ENCODE results near the gene PROKR2. TPM values are rescaled to one million over a fixed set of nuclear protein-coding genes. Genes with fewer than 3 reads are reported as not detected.

Gene PROKR2
- total RNA-seq, 1 donor from 2014 or later = 0.86 TPM

DNA sequence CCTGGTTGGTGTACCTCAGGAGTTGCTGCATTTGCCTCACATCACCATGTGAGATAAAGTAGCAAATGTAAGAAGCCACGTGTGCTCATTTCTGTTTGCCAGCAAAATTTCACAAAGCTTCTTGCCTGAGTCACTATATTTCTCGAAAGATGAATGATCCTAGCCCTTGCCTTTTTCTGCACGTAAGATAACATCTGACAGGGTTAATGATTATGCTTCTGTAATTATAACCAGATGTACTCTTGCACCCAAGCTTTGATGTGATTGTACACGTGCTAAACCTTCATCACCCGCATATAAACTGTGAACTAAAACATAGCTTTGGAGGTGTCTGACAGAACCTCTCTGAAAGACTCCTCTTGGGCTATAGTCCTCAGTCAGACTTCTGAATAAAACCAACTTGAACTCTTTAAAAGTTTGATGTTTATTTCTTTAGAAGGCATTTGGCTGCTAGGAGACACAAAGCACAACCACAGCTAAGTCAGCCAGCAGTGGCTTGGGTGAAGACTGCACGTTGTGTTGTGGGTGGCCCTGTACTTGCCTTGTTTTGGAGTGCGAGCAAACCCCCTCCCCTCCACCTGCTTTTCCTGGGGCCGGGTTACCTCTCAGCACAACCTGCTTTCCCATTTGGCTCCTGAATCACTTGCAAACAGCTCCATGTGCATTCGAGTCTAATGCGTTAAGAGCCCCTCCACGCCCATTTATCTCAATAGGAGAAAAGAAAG lies 19.3 kb downstream of the PROKR2 start:
- Mint-ChIP-seq H3K27ac (ENCODE audit: unreplicated experiment) (no peak overlapping the region), H3K36me3 (ENCODE audit: unreplicated experiment) (peaks cover 2% of the 10 kb centered on the region), H3K4me3 (ENCODE audit: unreplicated experiment) (no peak overlapping the region), H3K27me3 (ENCODE audit: unreplicated experiment) (peaks cover 2% of the 10 kb centered on the region), H3K4me1 (ENCODE audit: low read depth, unreplicated experiment) (no peaks in the 10 kb centered on the region), H3K9me3 (ENCODE audit: unreplicated experiment) (peaks cover under 1% of the 10 kb centered on the region)
- DNase-seq = no peak
- TF ChIP-seq, protein P1, sequence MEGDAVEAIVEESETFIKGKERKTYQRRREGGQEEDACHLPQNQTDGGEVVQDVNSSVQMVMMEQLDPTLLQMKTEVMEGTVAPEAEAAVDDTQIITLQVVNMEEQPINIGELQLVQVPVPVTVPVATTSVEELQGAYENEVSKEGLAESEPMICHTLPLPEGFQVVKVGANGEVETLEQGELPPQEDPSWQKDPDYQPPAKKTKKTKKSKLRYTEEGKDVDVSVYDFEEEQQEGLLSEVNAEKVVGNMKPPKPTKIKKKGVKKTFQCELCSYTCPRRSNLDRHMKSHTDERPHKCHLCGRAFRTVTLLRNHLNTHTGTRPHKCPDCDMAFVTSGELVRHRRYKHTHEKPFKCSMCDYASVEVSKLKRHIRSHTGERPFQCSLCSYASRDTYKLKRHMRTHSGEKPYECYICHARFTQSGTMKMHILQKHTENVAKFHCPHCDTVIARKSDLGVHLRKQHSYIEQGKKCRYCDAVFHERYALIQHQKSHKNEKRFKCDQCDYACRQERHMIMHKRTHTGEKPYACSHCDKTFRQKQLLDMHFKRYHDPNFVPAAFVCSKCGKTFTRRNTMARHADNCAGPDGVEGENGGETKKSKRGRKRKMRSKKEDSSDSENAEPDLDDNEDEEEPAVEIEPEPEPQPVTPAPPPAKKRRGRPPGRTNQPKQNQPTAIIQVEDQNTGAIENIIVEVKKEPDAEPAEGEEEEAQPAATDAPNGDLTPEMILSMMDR (IDR thresholded peaks at IDR 0.05; ENCODE audit: partially characterized antibody, unreplicated experiment) = no peak

DNA sequence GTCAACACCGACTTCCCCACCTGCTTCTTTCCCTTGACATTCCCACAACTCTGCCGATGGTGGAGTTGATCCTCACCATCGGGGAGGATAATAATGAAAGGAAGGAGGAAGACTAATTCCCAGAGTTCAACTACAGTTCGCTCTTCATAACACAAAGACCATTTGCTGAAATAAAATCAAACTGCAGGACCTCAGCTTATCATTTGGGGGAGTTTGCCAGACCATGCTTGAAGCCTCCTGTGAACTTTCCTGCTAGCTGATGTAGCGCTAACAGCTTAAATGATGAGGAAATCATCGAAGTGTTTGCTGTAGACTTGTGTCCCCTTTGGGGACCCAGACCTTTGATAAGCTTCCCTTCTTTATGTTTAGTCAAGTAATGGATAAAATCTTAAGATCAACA lies 26.2 kb downstream of the PROKR2 start:
- H3K36me3 Mint-ChIP-seq (ENCODE audit: unreplicated experiment) = peaks cover 5% of the 10 kb centered on the region
- peaks cover 4% of the 10 kb centered on the region for H3K27me3 Mint-ChIP-seq (ENCODE audit: unreplicated experiment)
- no peak overlapping the region for H3K27ac Mint-ChIP-seq (ENCODE audit: unreplicated experiment)
- H3K4me3 Mint-ChIP-seq (ENCODE audit: unreplicated experiment) = no peak overlapping the region
- H3K4me1 Mint-ChIP-seq (ENCODE audit: low read depth, unreplicated experiment) = no peaks in the 10 kb centered on the region
- H3K9me3 Mint-ChIP-seq (ENCODE audit: unreplicated experiment) = peaks cover 3% of the 10 kb centered on the region
- TF ChIP-seq, protein P1 (IDR thresholded peaks at IDR 0.05; ENCODE audit: partially characterized antibody, unreplicated experiment) = no peak
- DNase-seq = no peak

DNA sequence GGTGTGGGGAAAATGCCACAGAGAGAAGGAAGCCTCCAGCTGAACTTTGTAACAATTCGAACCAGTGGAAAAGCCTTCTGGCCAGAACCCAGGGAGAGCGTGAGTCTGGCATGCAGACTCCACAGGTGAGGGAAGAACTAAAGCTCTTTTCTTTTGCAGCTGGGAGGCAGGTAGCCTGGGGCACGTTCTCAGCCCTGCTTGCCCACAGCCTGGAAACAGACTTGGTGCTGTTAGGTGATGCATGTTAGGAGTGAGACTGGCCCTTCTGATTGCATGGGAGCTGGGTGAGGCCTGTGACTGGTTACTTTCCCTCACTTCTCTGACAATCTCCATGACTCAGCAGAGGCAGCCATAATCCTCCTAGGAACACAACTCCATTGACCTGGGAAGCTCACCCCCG lies 34.2 kb downstream of the PROKR2 start:
- Mint-ChIP-seq H3K27me3 (ENCODE audit: unreplicated experiment) (peaks cover 7% of the 10 kb centered on the region), H3K27ac (ENCODE audit: unreplicated experiment) (no peak overlapping the region), H3K4me1 (ENCODE audit: low read depth, unreplicated experiment) (no peaks in the 10 kb centered on the region), H3K9me3 (ENCODE audit: unreplicated experiment) (peaks cover 3% of the 10 kb centered on the region), H3K4me3 (ENCODE audit: unreplicated experiment) (no peak overlapping the region), H3K36me3 (ENCODE audit: unreplicated experiment) (no peaks in the 10 kb centered on the region)
- TF ChIP-seq, protein P1 (IDR thresholded peaks at IDR 0.05; ENCODE audit: partially characterized antibody, unreplicated experiment) = no peak
- no peak for DNase-seq

DNA sequence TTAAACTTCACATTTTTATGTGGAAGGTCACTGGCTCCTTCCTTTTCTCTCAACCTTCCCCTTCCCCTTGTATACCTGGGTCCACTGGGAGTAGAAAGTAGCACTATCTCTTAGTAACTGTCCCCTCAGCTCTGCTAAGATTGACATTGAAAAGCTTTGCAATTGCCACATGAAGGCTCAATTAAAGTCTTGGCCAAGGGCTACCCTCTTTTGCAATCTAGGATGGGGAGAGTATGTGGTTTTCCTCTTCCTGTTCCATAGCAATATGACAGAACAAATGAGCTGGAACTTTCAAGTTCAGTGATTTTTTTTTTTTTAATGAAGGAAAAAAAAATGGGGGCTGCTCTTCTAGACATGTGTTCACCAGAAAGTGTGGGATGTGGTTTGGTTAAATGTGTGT lies 37.1 kb downstream of the PROKR2 start:
- Mint-ChIP-seq H3K36me3 (ENCODE audit: unreplicated experiment) (no peaks in the 10 kb centered on the region), H3K4me3 (ENCODE audit: unreplicated experiment) (no peak overlapping the region), H3K27me3 (ENCODE audit: unreplicated experiment) (peaks cover 2% of the 10 kb centered on the region), H3K9me3 (ENCODE audit: unreplicated experiment) (peaks cover 2% of the 10 kb centered on the region), H3K27ac (ENCODE audit: unreplicated experiment) (no peak overlapping the region), H3K4me1 (ENCODE audit: low read depth, unreplicated experiment) (no peaks in the 10 kb centered on the region)
- TF ChIP-seq, protein P1 (IDR thresholded peaks at IDR 0.05; ENCODE audit: partially characterized antibody, unreplicated experiment) = no peak
- DNase-seq = no peak

DNA sequence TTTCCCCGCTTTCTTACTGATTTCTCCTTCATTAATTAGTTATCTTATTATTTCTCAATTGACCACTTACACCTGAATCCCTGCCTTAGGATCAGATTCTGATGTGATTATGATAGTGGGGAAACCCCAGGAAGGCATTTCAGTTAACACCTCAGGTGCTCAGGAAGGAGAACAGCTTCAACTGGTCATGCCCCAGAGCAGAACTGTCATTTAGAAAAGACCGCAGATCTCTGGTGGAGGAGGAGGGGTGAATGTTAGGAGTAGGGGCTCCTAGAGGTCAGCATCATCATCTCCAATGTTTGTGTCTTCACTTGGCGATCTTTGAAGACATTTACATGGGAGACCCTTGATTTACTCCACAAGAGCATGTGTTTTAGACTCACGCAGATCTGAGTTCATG lies 44.5 kb downstream of the PROKR2 start:
- H3K4me3 Mint-ChIP-seq (ENCODE audit: unreplicated experiment) = no peak overlapping the region
- no peaks in the 10 kb centered on the region for H3K27me3 Mint-ChIP-seq (ENCODE audit: unreplicated experiment)
- H3K4me1 Mint-ChIP-seq (ENCODE audit: low read depth, unreplicated experiment) = no peaks in the 10 kb centered on the region
- no peak for DNase-seq
- peaks cover 6% of the 10 kb centered on the region for H3K9me3 Mint-ChIP-seq (ENCODE audit: unreplicated experiment)
- TF ChIP-seq, protein P1 (IDR thresholded peaks at IDR 0.05; ENCODE audit: partially characterized antibody, unreplicated experiment) = no peak
- no peaks in the 10 kb centered on the region for H3K36me3 Mint-ChIP-seq (ENCODE audit: unreplicated experiment)
- no peak overlapping the region for H3K27ac Mint-ChIP-seq (ENCODE audit: unreplicated experiment)

Data from glutamatergic neuron (in vitro differentiated cells).